HEK293 (cell line): ENCODE data around the gene HSPB6.

Source experiments
- CTCF ChIP-seq: fragments of 450-650 bp; formaldehyde crosslinking; IDR thresholded peaks from 2 replicates; pipeline ENCODE4 v1.5.1; 2016; ENCODE audit warnings: missing biosample characterization, missing genetic modification characterization
- TCF7L2 ChIP-seq: IDR thresholded peaks from 2 replicates; pipeline ENCODE4 v1.6.1; 2011; ENCODE audit warnings: low read depth, mild to moderate bottlenecking, inconsistent platforms, low read length, moderate library complexity, borderline replicate concordance

- TF ChIP-seq CTCF (tag by site-specific recombination) (no peak), TCF7L2 (no peak)
Measured at GRCh38 chr19:35788205-35788960, 31.6 kb upstream of the HSPB6 start.
